Erythroblast (primary cell): ENCODE results near the gene ARHGEF12.

ENCODE experiments used
- GATA1 ChIP-seq: IDR thresholded peaks from 2 replicates; pipeline ENCODE4 v1.6.1; 2011; ENCODE audit warnings: low read depth, mild to moderate bottlenecking, control low read depth, low read length, moderate library complexity
- POLR2A ChIP-seq: IDR thresholded peaks from 2 replicates; pipeline ENCODE4 v1.6.1; 2011; ENCODE audit warnings: mild to moderate bottlenecking, low read length

DNA sequence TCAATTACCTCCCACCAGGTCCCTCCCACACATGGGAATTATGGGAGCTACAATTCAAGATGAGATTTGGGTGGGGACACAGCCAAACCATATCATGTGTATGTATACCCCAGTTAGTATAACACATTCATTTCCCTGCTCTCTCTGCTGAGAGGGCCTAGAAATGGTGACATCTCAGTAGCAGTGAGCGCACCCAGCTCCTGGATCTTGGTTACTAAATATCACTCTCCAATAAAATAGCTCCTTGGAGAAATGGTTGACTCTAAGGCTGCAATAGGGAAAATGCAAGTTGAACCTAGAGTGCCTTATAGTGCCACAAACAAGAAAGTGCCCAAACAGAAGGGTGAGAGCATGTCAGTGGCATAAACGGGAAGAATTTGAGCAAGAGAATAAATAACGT lies 59.6 kb downstream of the ARHGEF12 start:
- TF ChIP-seq POLR2A = no peak
- no peak for TF ChIP-seq GATA1
